Measurements from ENCODE around the gene KRTAP2-4. TPM values are rescaled to one million over a fixed set of nuclear protein-coding genes. Genes with fewer than 3 reads are reported as not detected.

Gene KRTAP2-4
- total RNA-seq, 1 experiment from 2014 or later, result 0.76 TPM

DNA sequence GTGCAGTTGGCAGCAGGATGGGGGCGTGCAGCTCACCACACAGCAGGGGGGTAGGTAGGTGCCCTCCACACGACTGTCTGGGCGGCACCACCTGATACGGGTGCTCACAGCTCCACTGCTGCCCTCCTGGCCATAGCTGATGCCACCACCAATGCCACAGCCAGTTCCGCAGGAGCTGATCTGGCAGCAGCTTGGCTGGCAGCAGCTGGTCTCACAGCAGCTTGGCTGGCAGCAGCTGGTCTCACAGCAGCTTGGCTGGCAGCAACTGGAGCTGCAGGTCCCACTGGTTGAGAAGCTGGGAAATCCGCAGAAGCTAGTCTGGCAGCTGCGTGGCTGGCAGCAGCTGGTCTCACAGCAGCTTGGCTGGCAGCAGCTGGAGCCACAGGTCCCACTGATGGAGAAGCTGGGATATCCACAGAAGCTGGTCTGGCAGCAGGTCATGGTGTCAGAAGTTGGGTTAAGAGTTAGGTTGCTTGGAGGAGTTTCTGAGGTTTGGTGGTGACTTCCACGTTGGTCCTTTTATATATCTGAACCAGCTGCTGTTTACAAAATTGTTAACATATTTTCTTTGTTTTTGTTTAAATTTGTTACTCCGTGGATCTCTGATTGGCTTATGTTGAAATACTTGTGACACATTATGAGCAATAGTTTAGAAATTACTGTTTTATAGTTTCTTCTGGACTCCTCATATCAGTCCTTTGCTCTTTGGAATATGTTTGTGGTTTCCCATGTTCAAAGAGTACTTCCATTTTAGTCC is 38.8 kb downstream of the KRTAP2-4 start, which contains the start of gene KRTAP1-5:
Gene KRTAP1-5, minus strand, starts transcription at position 494 of the 757 bp plus-strand sequence. Its CDS starts 53 bp downstream, at position 441.
- DNase-seq (ENCODE audit: low read depth, low spot score), result no peak
- RAD21 ChIA-PET (ENCODE audit: low non-redundant PET in 1 of 2, low total read pairs in 2 of 2, uncharacterized antibody in 2 of 2, unreplicated experiment in 2 of 2), result no interaction called here
- no peak for TF ChIP-seq SIN3A (IDR thresholded peaks at IDR 0.05; ENCODE audit: low read depth)
- TF ChIP-seq FOSL1 (IDR thresholded peaks at IDR 0.05; ENCODE audit: low read depth), result no peak
- TF ChIP-seq ZFX (IDR thresholded peaks at IDR 0.05), result no peak
- no peak for TF ChIP-seq POLR2A (IDR thresholded peaks at IDR 0.05; ENCODE audit: borderline replicate concordance, extremely low read depth, insufficient read depth, insufficient read length)
- TF ChIP-seq TCF7L2 (IDR thresholded peaks at IDR 0.05; ENCODE audit: borderline replicate concordance, extremely low read depth, insufficient read depth, insufficient read length), result no peak
- no peak for TF ChIP-seq JUND (IDR thresholded peaks at IDR 0.05)
- no peak for TF ChIP-seq CBX3 (IDR thresholded peaks at IDR 0.05; ENCODE audit: low read depth)
- no peak for TF ChIP-seq RAD21 (IDR thresholded peaks at IDR 0.05; ENCODE audit: low read depth)
- no peak for TF ChIP-seq EZH2phosphoT487 (IDR thresholded peaks at IDR 0.05; ENCODE audit: borderline replicate concordance)
- no peak for TF ChIP-seq EZH2 (IDR thresholded peaks at IDR 0.05)
- no peak for TF ChIP-seq ELF1 (IDR thresholded peaks at IDR 0.05; ENCODE audit: borderline replicate concordance, low read depth)
- TF ChIP-seq MAX (IDR thresholded peaks at IDR 0.05), result no peak
- no peak for TF ChIP-seq ZNF274 (IDR thresholded peaks at IDR 0.05; ENCODE audit: low read depth, low read length)
- TF ChIP-seq, protein P1, sequence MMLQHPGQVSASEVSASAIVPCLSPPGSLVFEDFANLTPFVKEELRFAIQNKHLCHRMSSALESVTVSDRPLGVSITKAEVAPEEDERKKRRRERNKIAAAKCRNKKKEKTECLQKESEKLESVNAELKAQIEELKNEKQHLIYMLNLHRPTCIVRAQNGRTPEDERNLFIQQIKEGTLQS (IDR thresholded peaks at IDR 0.05), result no peak
- TF ChIP-seq YY1 (IDR thresholded peaks at IDR 0.05; ENCODE audit: extremely low read depth, insufficient replicate concordance, low read depth, low read length), result no peak
- no peak for TF ChIP-seq SRF (IDR thresholded peaks at IDR 0.05; ENCODE audit: low read depth)
- no peak for TF ChIP-seq POLR2AphosphoS5 (IDR thresholded peaks at IDR 0.05; ENCODE audit: low read depth, low read length)
- TF ChIP-seq, protein P2, sequence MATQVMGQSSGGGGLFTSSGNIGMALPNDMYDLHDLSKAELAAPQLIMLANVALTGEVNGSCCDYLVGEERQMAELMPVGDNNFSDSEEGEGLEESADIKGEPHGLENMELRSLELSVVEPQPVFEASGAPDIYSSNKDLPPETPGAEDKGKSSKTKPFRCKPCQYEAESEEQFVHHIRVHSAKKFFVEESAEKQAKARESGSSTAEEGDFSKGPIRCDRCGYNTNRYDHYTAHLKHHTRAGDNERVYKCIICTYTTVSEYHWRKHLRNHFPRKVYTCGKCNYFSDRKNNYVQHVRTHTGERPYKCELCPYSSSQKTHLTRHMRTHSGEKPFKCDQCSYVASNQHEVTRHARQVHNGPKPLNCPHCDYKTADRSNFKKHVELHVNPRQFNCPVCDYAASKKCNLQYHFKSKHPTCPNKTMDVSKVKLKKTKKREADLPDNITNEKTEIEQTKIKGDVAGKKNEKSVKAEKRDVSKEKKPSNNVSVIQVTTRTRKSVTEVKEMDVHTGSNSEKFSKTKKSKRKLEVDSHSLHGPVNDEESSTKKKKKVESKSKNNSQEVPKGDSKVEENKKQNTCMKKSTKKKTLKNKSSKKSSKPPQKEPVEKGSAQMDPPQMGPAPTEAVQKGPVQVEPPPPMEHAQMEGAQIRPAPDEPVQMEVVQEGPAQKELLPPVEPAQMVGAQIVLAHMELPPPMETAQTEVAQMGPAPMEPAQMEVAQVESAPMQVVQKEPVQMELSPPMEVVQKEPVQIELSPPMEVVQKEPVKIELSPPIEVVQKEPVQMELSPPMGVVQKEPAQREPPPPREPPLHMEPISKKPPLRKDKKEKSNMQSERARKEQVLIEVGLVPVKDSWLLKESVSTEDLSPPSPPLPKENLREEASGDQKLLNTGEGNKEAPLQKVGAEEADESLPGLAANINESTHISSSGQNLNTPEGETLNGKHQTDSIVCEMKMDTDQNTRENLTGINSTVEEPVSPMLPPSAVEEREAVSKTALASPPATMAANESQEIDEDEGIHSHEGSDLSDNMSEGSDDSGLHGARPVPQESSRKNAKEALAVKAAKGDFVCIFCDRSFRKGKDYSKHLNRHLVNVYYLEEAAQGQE (IDR thresholded peaks at IDR 0.05; ENCODE audit: low read depth), result no peak
- no peak for TF ChIP-seq ZBTB33 (IDR thresholded peaks at IDR 0.05; ENCODE audit: extremely low read depth, insufficient replicate concordance, low read length)
- POLR2A ChIA-PET, result no interaction called here
- H3K27me3 ChIP-seq (ENCODE audit: insufficient read depth, low read length), result no peaks in the 10 kb centered on the region
- H3K4me2 ChIP-seq (ENCODE audit: low read length), result no peak within 1 kb of the TSS
- CTCF ChIA-PET, result no interaction called here
- H3K79me2 ChIP-seq (ENCODE audit: insufficient read depth, low read length), result no peaks in the 10 kb centered on the region
- no peaks in the 10 kb centered on the region; a peak in 1 of 4 replicates for H3K36me3 ChIP-seq (ENCODE audit: control insufficient read depth in 1 of 2, insufficient read depth in 2 of 2, low read length in 2 of 2)
- H3K9me3 ChIP-seq (ENCODE audit: control insufficient read depth in 1 of 2, insufficient read depth in 1 of 2, low read depth in 1 of 2, low read length in 2 of 2), result peaks cover 0 to 9% of the 10 kb centered on the region in 2 experiments; a peak in 1 of 4 replicates
- intact Hi-C loops (cut with micrococcal nuclease), result no loop called here
- no peaks in the 10 kb centered on the region for H4K20me1 ChIP-seq (ENCODE audit: insufficient read depth)
- no peak within 1 kb of the TSS for H3K9ac ChIP-seq (ENCODE audit: low read length)
- no peak for ATAC-seq
- no TSS peak for BruUV-seq (replicated peaks)
- no peak within 1 kb of the TSS for H3K27ac ChIP-seq (ENCODE audit: low read depth, low read length)
- H2AFZ ChIP-seq (ENCODE audit: low read depth, low read length, poor library complexity, severe bottlenecking), result peak within 1 kb of the TSS; percentile 17
- no peaks in the 10 kb centered on the region for H3K4me1 ChIP-seq (ENCODE audit: control insufficient read depth in 1 of 2, insufficient read depth in 2 of 2, low read length in 2 of 2)
- H3K4me3 ChIP-seq (replicated peaks in 1 of 2; ENCODE audit: low read depth in 1 of 2, low read length in 2 of 2), result no peak within 1 kb of the TSS
- H3K9me2 ChIP-seq (ENCODE audit: insufficient read depth), result no peaks in the 10 kb centered on the region
